GM19395 (cell line): ENCODE results near the gene DRC3.

Source experiments
- ATAC-seq: cut with Tn5 transposase; IDR thresholded peaks from one replicate; pipeline ENCODE4 v1.9.1; 2021; ENCODE audit warnings: mild to moderate bottlenecking, moderate library complexity; ENCODE audit not compliant: unreplicated experiment

DRC3 gene

GRCh38 chr17:17964710-17965109 is 8.0 kb upstream of the DRC3 start:
- no peak for ATAC-seq

- ATAC-seq: no peak
Observed at GRCh38 chr17:17965152-17965721, 7.4 kb upstream of the DRC3 start.

GRCh38 chr17:17966399-17966798 is 6.3 kb upstream of the DRC3 start:
- ATAC-seq: no peak

- no peak for ATAC-seq
Observed at GRCh38 chr17:17970699-17971430, 1.8 kb upstream of the DRC3 start.

GRCh38 chr17:17971431-17972125 is 1.1 kb upstream of the DRC3 start:
- ATAC-seq: no peak

- ATAC-seq: no peak
Observed at GRCh38 chr17:17972952-17973254, 241 bp downstream of the DRC3 start.

GRCh38 chr17:17975436-17975835 is 2.8 kb downstream of the DRC3 start:
- ATAC-seq: no peak

GRCh38 chr17:17976931-17977570 is 4.4 kb downstream of the DRC3 start:
- no peak for ATAC-seq

- no peak for ATAC-seq
Observed at GRCh38 chr17:17978481-17979424, 6.1 kb downstream of the DRC3 start.

- no peak for ATAC-seq
Observed at GRCh38 chr17:17979778-17980177, 7.1 kb downstream of the DRC3 start.

- no peak for ATAC-seq
Observed at GRCh38 chr17:17981330-17981729, 8.7 kb downstream of the DRC3 start.

- ATAC-seq: no peak
Observed at GRCh38 chr17:17982801-17983200, 10.1 kb downstream of the DRC3 start.

- ATAC-seq: no peak
Observed at GRCh38 chr17:17983376-17983775, 10.7 kb downstream of the DRC3 start.

GRCh38 chr17:17983776-17984175 is 11.1 kb downstream of the DRC3 start:
- no peak for ATAC-seq

- no peak for ATAC-seq
Observed at GRCh38 chr17:17985153-17985552, 12.5 kb downstream of the DRC3 start.

- no peak for ATAC-seq
Observed at GRCh38 chr17:17985555-17985954, 12.9 kb downstream of the DRC3 start.

GRCh38 chr17:17987187-17987896 is 14.7 kb downstream of the DRC3 start:
- ATAC-seq: no peak

GRCh38 chr17:17987901-17988300 is 15.2 kb downstream of the DRC3 start:
- no peak for ATAC-seq

- no peak for ATAC-seq
Observed at GRCh38 chr17:17988427-17988945, 15.8 kb downstream of the DRC3 start.

- ATAC-seq: no peak
Observed at GRCh38 chr17:17989081-17989480, 16.4 kb downstream of the DRC3 start.
